Coronary artery (tissue), 2 donors: ENCODE results near the gene MANBA.

ENCODE experiments used
- DNase-seq: peaks from one replicate; pipeline ENCODE4 v3.0.0-alpha.2; 2017; ENCODE audit warnings: low spot score
- H3K27ac ChIP-seq, 2 donors: fragments of 200-600 bp; sonication (generic); one replicate each; pipeline ENCODE4 v1.5.1; 2016 to 2019
- H3K4me3 ChIP-seq: fragments of 200-600 bp; sonication (generic); 2 replicates; pipeline ENCODE4 v1.5.1; 2016; ENCODE audit warnings: mild to moderate bottlenecking, moderate library complexity
- TF ChIP-seq, protein P1 (sequence below): fragments of 200-600 bp; sonication (generic); IDR thresholded peaks from one replicate; pipeline ENCODE4 v1.5.1; 2019; ENCODE audit warnings: antibody characterized with exemption

MANBA gene

DNA sequence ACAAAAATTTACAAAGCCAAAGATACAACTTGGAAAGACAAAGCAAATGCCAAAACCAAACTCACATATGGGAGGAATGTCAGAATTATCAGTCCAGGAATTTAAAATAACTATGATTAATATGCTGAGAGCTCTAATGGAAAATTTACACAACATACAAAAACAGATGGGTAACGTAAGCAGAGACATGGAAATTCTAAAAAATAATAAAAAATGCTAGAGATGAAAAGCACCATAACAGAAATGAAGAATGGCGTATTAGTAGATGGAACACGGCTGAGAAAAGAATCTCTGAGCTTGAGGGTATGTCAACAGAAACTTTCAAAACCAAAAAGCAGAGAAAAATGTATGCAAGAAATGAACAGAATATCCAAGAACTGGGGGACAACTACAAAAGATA lies 4.1 kb upstream of the MANBA start:
- H3K27ac ChIP-seq: no peak overlapping the region
- TF ChIP-seq, protein P1, sequence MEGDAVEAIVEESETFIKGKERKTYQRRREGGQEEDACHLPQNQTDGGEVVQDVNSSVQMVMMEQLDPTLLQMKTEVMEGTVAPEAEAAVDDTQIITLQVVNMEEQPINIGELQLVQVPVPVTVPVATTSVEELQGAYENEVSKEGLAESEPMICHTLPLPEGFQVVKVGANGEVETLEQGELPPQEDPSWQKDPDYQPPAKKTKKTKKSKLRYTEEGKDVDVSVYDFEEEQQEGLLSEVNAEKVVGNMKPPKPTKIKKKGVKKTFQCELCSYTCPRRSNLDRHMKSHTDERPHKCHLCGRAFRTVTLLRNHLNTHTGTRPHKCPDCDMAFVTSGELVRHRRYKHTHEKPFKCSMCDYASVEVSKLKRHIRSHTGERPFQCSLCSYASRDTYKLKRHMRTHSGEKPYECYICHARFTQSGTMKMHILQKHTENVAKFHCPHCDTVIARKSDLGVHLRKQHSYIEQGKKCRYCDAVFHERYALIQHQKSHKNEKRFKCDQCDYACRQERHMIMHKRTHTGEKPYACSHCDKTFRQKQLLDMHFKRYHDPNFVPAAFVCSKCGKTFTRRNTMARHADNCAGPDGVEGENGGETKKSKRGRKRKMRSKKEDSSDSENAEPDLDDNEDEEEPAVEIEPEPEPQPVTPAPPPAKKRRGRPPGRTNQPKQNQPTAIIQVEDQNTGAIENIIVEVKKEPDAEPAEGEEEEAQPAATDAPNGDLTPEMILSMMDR: no peak
- H3K4me3 ChIP-seq: no peak overlapping the region
- no peak for DNase-seq

DNA sequence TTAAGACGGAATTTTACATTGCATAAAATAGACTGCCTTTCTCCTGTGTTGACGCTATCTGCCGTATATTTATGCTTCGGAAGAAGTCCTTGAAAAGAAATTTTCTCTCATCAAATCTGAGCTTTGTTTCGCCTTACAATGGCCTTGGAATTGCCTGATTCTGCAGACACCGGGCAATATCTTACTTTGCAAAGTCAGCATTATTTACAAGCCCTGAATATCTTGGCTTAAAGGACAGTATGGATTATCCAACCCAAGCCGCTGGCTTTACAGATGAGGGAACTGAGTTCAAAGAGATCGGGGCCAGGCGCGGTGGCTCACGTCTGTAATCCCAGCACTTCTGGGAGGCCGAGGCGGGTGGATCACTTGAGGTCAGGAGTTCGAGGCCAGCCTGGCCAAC lies 1.1 kb upstream of the MANBA start:
- no peak overlapping the region for H3K27ac ChIP-seq
- H3K4me3 ChIP-seq: peak overlapping the region; percentile 83
- DNase-seq: no peak
- TF ChIP-seq, protein P1: no peak

DNA sequence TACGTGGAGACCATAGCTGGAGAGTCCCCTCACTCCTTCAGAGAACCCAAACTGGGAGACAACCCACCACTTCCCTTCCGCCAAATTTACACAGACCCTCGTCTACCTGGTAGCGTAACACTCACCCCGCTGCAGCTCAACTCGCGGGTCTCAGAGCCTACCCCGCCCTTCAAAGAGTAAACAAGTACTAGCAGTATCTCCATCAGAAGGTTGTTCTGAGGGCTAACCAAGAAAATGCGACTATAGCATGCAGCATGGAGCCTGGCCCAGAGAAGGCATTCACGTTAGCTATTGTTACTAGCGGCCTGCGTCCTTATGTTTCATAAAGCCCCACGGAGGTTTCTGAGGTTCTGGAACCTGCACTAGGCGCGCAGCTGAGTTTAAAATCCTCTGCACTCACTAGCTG lies 531 bp upstream of the MANBA start:
- TF ChIP-seq, protein P1: no peak
- H3K4me3 ChIP-seq: peak overlapping the region; percentile 83
- DNase-seq: no peak
- H3K27ac ChIP-seq: peak overlapping the region; percentile 77 to 86

DNA sequence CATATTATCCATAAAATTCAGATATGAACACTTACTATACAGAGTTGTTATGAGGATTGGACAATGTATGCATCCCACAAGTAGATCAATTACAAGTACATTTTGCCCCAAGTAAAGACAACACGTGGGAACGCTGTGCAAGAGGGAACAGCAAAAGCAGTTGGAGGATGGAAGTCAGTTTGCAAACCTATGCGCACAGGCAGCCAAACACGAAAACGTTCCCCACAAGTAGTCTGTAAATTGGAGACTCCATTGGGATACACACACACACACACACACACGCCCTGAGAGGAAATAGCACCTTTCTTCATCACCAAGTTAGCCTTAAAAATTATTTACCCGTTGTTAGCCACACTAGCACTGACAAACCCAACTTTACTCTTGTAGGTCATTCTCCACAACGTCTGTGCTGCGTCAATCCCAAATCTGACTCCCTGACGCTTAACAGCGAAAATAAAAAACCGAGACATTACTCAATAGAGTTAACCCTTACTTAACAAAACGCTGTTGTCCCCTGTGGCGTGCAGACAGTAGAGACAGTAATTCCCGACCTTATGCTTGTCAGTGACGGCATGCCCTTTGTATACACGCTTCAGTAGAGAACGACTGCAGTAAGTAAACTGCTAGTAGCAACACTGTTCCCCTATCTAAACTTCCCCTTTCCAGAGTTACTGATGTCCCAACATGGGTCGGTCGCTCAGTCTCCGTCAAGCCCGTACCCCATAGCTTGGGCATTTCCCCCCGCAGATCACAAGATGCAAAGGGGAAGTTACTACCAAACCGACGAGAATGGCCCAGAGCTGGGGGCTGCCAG lies 730 bp downstream of the MANBA start:
- H3K4me3 ChIP-seq: peak overlapping the region; percentile 83
- no peak for DNase-seq
- TF ChIP-seq, protein P1: no peak
- H3K27ac ChIP-seq: peak overlapping the region; percentile 77 to 86

DNA sequence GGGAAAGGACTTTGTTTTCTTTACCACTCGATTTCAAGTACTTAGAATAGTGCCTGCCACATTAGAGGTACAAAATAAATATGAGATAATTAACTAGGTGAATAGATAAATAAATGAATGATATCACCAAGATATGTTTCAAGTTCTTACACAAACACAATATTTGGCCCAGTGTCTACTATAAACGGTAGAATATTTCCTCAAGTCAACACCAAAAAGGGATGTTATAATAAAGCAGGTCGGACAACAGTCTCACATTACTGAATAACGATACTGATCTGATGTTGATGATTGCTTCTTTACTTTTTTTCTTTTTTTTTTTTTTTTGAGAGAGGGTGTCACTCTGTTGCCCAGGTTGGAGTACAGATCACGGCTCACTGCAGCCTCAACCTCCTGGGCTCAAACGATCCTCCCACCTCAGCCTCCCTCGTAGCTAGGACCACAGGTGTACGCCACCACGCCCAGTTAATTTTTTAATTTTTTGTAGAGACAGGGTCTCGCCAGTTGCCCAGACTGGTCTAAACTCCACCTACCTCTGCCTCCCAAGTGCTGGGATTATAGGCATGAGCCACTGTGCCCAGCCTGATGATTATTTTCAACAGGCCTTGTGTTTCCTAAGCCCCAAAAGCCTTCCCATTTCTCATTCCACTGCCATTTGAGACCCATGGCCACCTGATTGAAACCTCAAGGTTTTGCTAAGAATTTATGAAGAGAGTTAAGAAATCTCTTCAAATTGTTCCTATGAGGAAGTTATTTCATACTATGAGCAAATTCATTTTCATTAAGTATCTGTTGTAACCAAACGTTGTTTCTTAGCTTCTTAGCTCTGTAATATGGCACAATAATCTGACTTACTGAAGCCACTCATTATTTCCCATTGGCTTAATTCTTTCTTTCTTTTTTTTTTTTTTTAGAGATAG lies 2.3 kb downstream of the MANBA start:
- no peak for DNase-seq
- TF ChIP-seq, protein P1: no peak
- no peak overlapping the region for H3K27ac ChIP-seq
- H3K4me3 ChIP-seq: no peak overlapping the region

DNA sequence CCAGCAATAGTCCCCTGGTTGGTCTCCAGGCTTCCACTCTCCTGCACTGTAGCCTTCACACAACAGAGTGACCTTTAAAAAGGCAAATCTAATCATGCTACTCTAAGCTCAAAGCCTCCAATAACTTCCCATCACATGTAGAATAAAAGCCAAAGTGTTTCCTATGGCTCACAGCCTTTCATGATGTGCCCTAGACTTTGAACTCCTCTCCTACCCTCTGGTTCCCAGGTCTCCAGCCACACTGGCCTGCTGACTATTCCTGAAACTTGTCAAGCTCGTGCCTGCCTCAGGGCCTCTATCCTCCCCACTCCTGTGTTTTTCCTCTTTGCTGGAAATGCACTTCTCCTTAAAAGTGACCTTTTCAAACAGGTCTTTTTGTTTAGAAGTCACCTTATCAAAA lies 3.1 kb downstream of the MANBA start:
- no peak for DNase-seq
- no peak overlapping the region for H3K4me3 ChIP-seq
- no peak overlapping the region for H3K27ac ChIP-seq
- TF ChIP-seq, protein P1: no peak
